GM18502 (cell line): ENCODE measurements around the gene OR2F1.
"Not testable (repeated sequence)": the region's sequence is repeated elsewhere in the genome, so short reads cannot be mapped to it uniquely, and the experiment has no call there.

Experiments used
- ATAC-seq: cut with Tn5 transposase; IDR thresholded peaks from one replicate; pipeline ENCODE4 v1.9.1; 2021; ENCODE audit warnings: mild to moderate bottlenecking; ENCODE audit not compliant: unreplicated experiment, poor library complexity

OR2F1 gene

DNA sequence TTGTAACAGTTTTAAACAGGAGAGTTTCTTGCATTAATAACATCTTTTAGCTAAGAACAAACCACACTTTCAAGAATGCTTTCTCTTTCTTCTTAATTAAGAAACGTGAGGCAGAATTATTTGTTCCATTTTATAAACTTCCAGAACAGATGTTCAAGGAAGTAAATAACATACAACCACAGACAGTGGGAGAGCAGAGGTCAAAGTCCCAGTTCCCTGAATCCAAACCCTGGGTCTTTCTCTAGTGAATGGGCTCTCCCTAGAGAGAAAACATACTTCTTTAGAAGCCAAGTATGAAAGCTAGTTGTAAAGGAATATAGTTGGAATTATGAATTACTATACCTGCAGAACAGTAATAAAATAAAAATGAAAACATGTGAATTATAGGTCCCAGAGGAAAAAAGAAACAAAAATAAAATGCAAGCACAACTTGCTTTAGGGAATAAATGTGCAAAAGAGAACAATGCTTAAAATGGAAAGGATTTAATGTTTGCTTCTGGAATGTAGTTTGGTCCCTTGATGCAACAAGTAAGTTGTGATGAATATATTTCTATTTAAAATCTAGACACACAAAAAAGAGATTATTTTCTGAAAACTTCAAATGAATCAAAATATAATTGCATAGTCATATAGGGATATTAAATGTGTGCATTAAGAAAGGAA is 51.5 kb downstream of the OR2F1 start:
- no peak for ATAC-seq

- no peak for ATAC-seq
Measured at GRCh38 chr7:144006692-144007042, 52.0 kb downstream of the OR2F1 start.

GRCh38 chr7:144009361-144009760 is 54.7 kb downstream of the OR2F1 start:
- no peak for ATAC-seq

- not testable (repeated sequence) for ATAC-seq
Measured at GRCh38 chr7:144010061-144010460, 55.4 kb downstream of the OR2F1 start.

DNA sequence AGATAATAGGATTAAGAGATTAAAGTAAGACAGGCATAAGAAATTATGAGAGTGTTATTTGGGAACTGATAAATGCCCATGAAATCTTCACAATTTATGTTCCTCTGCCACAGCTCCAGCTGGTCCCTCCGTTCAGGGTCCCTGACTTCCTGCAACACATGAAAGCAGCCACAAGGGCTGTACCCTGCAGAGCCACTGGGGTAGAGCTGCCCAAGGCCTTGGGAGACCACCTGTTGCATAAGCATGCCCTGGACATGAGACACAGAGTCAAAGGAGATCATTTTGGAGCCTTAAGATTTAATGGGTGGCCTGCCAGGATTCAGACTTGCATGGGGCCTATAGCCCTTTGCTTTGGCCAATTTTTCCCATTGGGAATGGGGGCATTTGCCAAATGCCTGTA is 56.2 kb downstream of the OR2F1 start:
- ATAC-seq, result not testable (repeated sequence)

DNA sequence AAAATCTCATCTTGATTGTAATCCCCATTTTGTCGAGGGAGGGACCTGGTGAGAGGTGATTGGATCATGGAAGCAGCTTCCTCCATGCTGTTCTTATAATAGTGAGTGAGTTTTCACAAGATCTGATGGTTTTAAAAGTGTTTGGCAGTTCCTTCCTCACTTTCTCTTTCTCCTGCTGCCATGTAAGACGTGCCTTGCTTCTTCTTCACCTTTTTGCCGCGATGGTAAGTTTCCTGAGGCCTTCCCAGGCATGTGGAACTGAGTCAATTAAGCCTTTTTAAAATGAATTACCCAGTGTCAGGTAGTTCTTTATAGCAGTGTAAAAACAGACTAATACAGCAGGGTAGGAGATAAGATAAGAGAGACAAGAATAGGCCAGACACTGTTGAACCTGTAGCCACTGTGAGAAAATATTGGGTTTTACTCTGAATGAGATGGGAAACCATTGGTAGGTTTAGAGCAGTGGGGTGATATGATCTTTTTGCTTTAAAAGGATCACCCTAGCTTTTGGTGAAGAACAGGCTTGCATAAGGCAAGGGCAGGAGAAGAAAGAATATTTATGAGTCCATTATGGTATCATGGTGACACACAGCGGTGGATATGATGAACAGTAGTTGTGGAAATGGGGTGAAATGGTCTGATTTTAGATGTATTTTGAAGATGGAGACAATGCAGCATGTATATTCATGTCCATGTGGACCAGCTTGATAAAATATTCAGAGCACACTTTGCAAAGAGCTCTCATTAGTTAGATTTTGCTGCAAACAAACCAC is 57.0 kb downstream of the OR2F1 start:
- no peak for ATAC-seq
